ENCODE measurements around the gene HSPA12B. TPM values are rescaled to one million over a fixed set of nuclear protein-coding genes. Genes with fewer than 3 reads are reported as not detected.

The HSPA12B gene
- total and polyA plus RNA-seq, 2 donors from 2014 or later: 8.7 to 18.9 TPM

GRCh38 chr20:3727401-3728021, 5.0 kb upstream of the HSPA12B start:
- H3K9me3 ChIP-seq (ENCODE audit: control insufficient read depth in 2 of 3, insufficient read depth in 1 of 3, low read length in 3 of 3): no peaks in the 10 kb centered on the region
- no peak for FAIRE-seq
- TF ChIP-seq CTCF (IDR thresholded peaks at IDR 0.05; ENCODE audit: borderline replicate concordance, extremely low read depth, insufficient read depth): no peak
- no peak overlapping the region for H3K4me3 ChIP-seq (ENCODE audit: low read length in 3 of 3)
- no peaks in the 10 kb centered on the region for H3K36me3 ChIP-seq (ENCODE audit: control insufficient read depth in 2 of 3, insufficient read depth in 3 of 3, low read length in 3 of 3)
- H3K27me3 ChIP-seq (ENCODE audit: control insufficient read depth, insufficient read depth, low read length): no peaks in the 10 kb centered on the region
- no peak overlapping the region for H3K27ac ChIP-seq (ENCODE audit: low read depth in 2 of 2, low read length in 2 of 2)
- peak in 1 of 5 donors; percentile 16 for DNase-seq
- H3K9ac ChIP-seq (ENCODE audit: low read length in 3 of 3): no peak overlapping the region
- intact Hi-C loops (cut with DNase I): no loop called here
- H3K4me1 ChIP-seq (ENCODE audit: control insufficient read depth in 2 of 3, insufficient read depth in 2 of 3, low read depth in 1 of 3, low read length in 3 of 3): peaks cover 0 to 2% (median 0%) of the 10 kb centered on the region in 3 donors

GRCh38 chr20:3728354-3728753, 4.1 kb upstream of the HSPA12B start:
- intact Hi-C loops (cut with DNase I): no loop called here
- FAIRE-seq (no peak), DNase-seq (peak in 1 of 5 donors; percentile 61)
- peaks cover 0 to 2% (median 0%) of the 10 kb centered on the region in 3 donors for H3K4me1 ChIP-seq (ENCODE audit: control insufficient read depth in 2 of 3, insufficient read depth in 2 of 3, low read depth in 1 of 3, low read length in 3 of 3)
- no peak overlapping the region for H3K4me3 ChIP-seq (ENCODE audit: low read length in 3 of 3)
- no peak overlapping the region for H3K27ac ChIP-seq (ENCODE audit: low read depth in 2 of 2, low read length in 2 of 2)
- no peak for TF ChIP-seq CTCF (IDR thresholded peaks at IDR 0.05; ENCODE audit: borderline replicate concordance, extremely low read depth, insufficient read depth)
- H3K9ac ChIP-seq (ENCODE audit: low read length in 3 of 3): no peak overlapping the region
- H3K27me3 ChIP-seq (ENCODE audit: control insufficient read depth, insufficient read depth, low read length): no peaks in the 10 kb centered on the region
- H3K9me3 ChIP-seq (ENCODE audit: control insufficient read depth in 2 of 3, insufficient read depth in 1 of 3, low read length in 3 of 3): no peaks in the 10 kb centered on the region
- no peaks in the 10 kb centered on the region for H3K36me3 ChIP-seq (ENCODE audit: control insufficient read depth in 2 of 3, insufficient read depth in 3 of 3, low read length in 3 of 3)

- no peaks in the 10 kb centered on the region for H3K27me3 ChIP-seq (ENCODE audit: control insufficient read depth, insufficient read depth, low read length)
- no peaks in the 10 kb centered on the region for H3K36me3 ChIP-seq (ENCODE audit: control insufficient read depth in 2 of 3, insufficient read depth in 3 of 3, low read length in 3 of 3)
- no peak for TF ChIP-seq CTCF (IDR thresholded peaks at IDR 0.05; ENCODE audit: borderline replicate concordance, extremely low read depth, insufficient read depth)
- no peak overlapping the region for H3K27ac ChIP-seq (ENCODE audit: low read depth in 2 of 2, low read length in 2 of 2)
- FAIRE-seq: no peak
- H3K9ac ChIP-seq (ENCODE audit: low read length in 3 of 3): no peak overlapping the region
- peak in 1 of 5 donors; percentile 57 for DNase-seq
- H3K4me3 ChIP-seq (ENCODE audit: low read length in 3 of 3): no peak overlapping the region
- intact Hi-C loops (cut with DNase I): no loop called here
- no peaks in the 10 kb centered on the region for H3K9me3 ChIP-seq (ENCODE audit: control insufficient read depth in 2 of 3, insufficient read depth in 1 of 3, low read length in 3 of 3)
- H3K4me1 ChIP-seq (ENCODE audit: control insufficient read depth in 2 of 3, insufficient read depth in 2 of 3, low read depth in 1 of 3, low read length in 3 of 3): peaks cover 0 to 2% (median 0%) of the 10 kb centered on the region in 3 donors
These were observed 3.6 kb upstream of the HSPA12B start for GRCh38 chr20:3728876-3729275.

GRCh38 chr20:3729378-3729777, 3.1 kb upstream of the HSPA12B start:
- Histone ChIP-seq H3K36me3 (ENCODE audit: control insufficient read depth in 2 of 3, insufficient read depth in 3 of 3, low read length in 3 of 3) (no peaks in the 10 kb centered on the region), H3K9me3 (ENCODE audit: control insufficient read depth in 2 of 3, insufficient read depth in 1 of 3, low read length in 3 of 3) (no peaks in the 10 kb centered on the region), H3K9ac (ENCODE audit: low read length in 3 of 3) (no peak overlapping the region), H3K27ac (ENCODE audit: low read depth in 2 of 2, low read length in 2 of 2) (no peak overlapping the region), H3K27me3 (ENCODE audit: control insufficient read depth, insufficient read depth, low read length) (no peaks in the 10 kb centered on the region), H3K4me3 (ENCODE audit: low read length in 3 of 3) (no peak overlapping the region), H3K4me1 (ENCODE audit: control insufficient read depth in 2 of 3, insufficient read depth in 2 of 3, low read depth in 1 of 3, low read length in 3 of 3) (peaks cover 0 to 5% (median 2%) of the 10 kb centered on the region in 3 donors)
- intact Hi-C loops (cut with DNase I): no loop called here
- FAIRE-seq (no peak), DNase-seq (peak in 1 of 5 donors; percentile 60)
- no peak for TF ChIP-seq CTCF (IDR thresholded peaks at IDR 0.05; ENCODE audit: borderline replicate concordance, extremely low read depth, insufficient read depth)

Measured in kidney (tissue), 14 donors.